SK-N-SH (cell line): ENCODE measurements around the gene DYRK2.

Experiments
- CTCF ChIP-seq: fragments of 200-600 bp; sonication (generic); IDR thresholded peaks from 2 replicates; pipeline ENCODE4 v1.6.1; 2017; ENCODE audit warnings: antibody characterized with exemption, mild to moderate bottlenecking, moderate library complexity
- EP300 ChIP-seq, 2 experiments: IDR thresholded peaks; 2 replicates each; pipeline versions ENCODE4 v1.4.0 to v1.6.1; 2012; ENCODE audit warnings: borderline replicate concordance in 1 of 2, low read depth in 1 of 2, low read length in 1 of 2
- EZH2phosphoT487 ChIP-seq: fragments of 200-600 bp; sonication (generic); IDR thresholded peaks from 2 replicates; pipeline ENCODE4 v1.6.1; 2017; ENCODE audit warnings: low read depth, mixed run types, mild to moderate bottlenecking, antibody characterized with exemption, moderate library complexity, borderline replicate concordance
- FOXM1 ChIP-seq: IDR thresholded peaks from 2 replicates; pipeline ENCODE4 v1.4.0; 2012; ENCODE audit warnings: low read depth, mild to moderate bottlenecking
- MAX ChIP-seq: IDR thresholded peaks from 2 replicates; pipeline ENCODE4 v1.4.0; 2012; ENCODE audit warnings: low read depth
- NRF1 ChIP-seq: IDR thresholded peaks from 2 replicates; pipeline ENCODE4 v1.6.1; 2012; ENCODE audit warnings: low read depth, mild to moderate bottlenecking, low read length
- POLR2AphosphoS5 ChIP-seq: IDR thresholded peaks from 2 replicates; pipeline ENCODE4 v1.6.1; 2012; ENCODE audit warnings: low read depth, low read length
- RAD21 ChIP-seq: IDR thresholded peaks from 2 replicates; pipeline ENCODE4 v1.6.1; 2012; ENCODE audit warnings: mild to moderate bottlenecking, low read length
- RFX5 ChIP-seq: IDR thresholded peaks from 2 replicates; pipeline ENCODE4 v1.6.1; 2012; ENCODE audit warnings: mild to moderate bottlenecking, improper control_type of control experiment, low read length
- TAF1 ChIP-seq: IDR thresholded peaks from 2 replicates; pipeline ENCODE4 v1.6.1; 2012; ENCODE audit warnings: low read depth, mild to moderate bottlenecking, low read length, moderate library complexity, borderline replicate concordance
- TEAD4 ChIP-seq: IDR thresholded peaks from 2 replicates; pipeline ENCODE4 v1.4.0; 2012; ENCODE audit warnings: mild to moderate bottlenecking, borderline replicate concordance; ENCODE audit not compliant: insufficient read depth
- TF ChIP-seq, protein P1 (sequence below): IDR thresholded peaks from 2 replicates; pipeline ENCODE4; 2012

DNA sequence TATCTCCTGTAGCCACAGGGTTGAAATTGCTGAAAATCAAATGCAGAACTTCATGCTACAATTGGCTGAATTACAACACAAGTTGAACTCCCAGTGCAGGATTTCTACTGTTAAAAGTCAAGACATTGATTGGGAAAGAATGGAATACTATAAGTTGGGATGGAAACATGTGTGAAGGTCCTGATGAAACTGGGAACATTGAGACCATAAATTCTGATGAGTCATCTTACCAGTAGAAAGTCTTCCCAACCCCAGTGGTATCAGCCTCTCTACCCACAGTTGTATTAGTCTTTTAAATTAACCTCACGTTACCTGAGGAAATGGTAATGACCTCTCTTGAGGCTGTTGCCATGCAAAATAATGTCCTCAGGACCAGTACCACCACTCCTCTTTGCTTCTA is 27.4 kb upstream of the DYRK2 start:
- TF ChIP-seq TEAD4 (no peak), POLR2AphosphoS5 (no peak), FOXM1 (no peak), EZH2phosphoT487 (no peak), TAF1 (no peak), RFX5 (no peak), EP300 (IDR thresholded peaks at IDR 0.05; ENCODE audit: borderline replicate concordance in 1 of 2, low read depth in 1 of 2, low read length in 1 of 2) (no peak), CTCF (no peak), MAX (no peak), RAD21 (no peak), NRF1 (no peak)
- TF ChIP-seq, protein P1, sequence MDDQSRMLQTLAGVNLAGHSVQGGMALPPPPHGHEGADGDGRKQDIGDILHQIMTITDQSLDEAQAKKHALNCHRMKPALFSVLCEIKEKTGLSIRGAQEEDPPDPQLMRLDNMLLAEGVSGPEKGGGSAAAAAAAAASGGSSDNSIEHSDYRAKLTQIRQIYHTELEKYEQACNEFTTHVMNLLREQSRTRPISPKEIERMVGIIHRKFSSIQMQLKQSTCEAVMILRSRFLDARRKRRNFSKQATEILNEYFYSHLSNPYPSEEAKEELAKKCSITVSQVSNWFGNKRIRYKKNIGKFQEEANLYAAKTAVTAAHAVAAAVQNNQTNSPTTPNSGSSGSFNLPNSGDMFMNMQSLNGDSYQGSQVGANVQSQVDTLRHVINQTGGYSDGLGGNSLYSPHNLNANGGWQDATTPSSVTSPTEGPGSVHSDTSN = no peak
